ENCODE data around the gene TTC16.

GRCh38 chr9:127712867-127713266 is 3.0 kb upstream of the TTC16 start:
- no peak for TF ChIP-seq CTCF (IDR thresholded peaks at IDR 0.05)
- TF ChIP-seq POLR2A (IDR thresholded peaks at IDR 0.05) = no peak
